Neuronal stem cell (in vitro differentiated cells): Measurements from ENCODE around the gene TRIP10.

Experiments
- DNase-seq: peaks from one replicate; pipeline ENCODE4 v3.0.0-alpha.2; 2013; ENCODE audit warnings: low spot score
- H2AFZ ChIP-seq: one replicate; pipeline ENCODE4 v1.6.1; 2013; ENCODE audit warnings: mild to moderate bottlenecking, low read length, inconsistent platforms
- H2AK5ac ChIP-seq: 2 replicates; pipeline ENCODE4 v1.6.1; 2013; ENCODE audit warnings: low read depth, mild to moderate bottlenecking, inconsistent platforms, low read length, moderate library complexity, mixed read lengths
- H2BK120ac ChIP-seq: 2 replicates; pipeline ENCODE4 v1.6.1; 2013; ENCODE audit warnings: low read depth, mild to moderate bottlenecking, inconsistent platforms, low read length, moderate library complexity, mixed read lengths
- H2BK12ac ChIP-seq: one replicate; pipeline ENCODE4 v1.6.1; 2013; ENCODE audit warnings: low read length, inconsistent platforms
- H2BK15ac ChIP-seq: 2 replicates; pipeline ENCODE4 v1.6.1; 2013; ENCODE audit warnings: mild to moderate bottlenecking, low read length, inconsistent platforms, mixed read lengths
- H2BK5ac ChIP-seq: one replicate; pipeline ENCODE4 v1.6.1; 2013; ENCODE audit warnings: inconsistent platforms, mild to moderate bottlenecking, low read length, moderate library complexity
- H3K14ac ChIP-seq: one replicate; pipeline ENCODE4 v1.6.1; 2013; ENCODE audit warnings: low read length, inconsistent platforms
- H3K18ac ChIP-seq: 2 replicates; pipeline ENCODE4 v1.6.1; 2013; ENCODE audit warnings: low read length, inconsistent platforms
- H3K23ac ChIP-seq: 2 replicates; pipeline ENCODE4 v1.6.1; 2013; ENCODE audit warnings: low read depth, mild to moderate bottlenecking, mixed read lengths, low read length, inconsistent platforms; ENCODE audit not compliant: poor library complexity
- H3K27ac ChIP-seq: replicated peaks from 3 replicates; pipeline ENCODE4 v1.5.1; 2013; ENCODE audit warnings: low read length, inconsistent platforms
- H3K27me3 ChIP-seq, 3 experiments: 2 replicates each; pipeline ENCODE4 v1.6.1; 2013; ENCODE audit warnings: low read length in 3 of 3, mild to moderate bottlenecking in 2 of 3, inconsistent platforms in 1 of 3, low read depth in 1 of 3, mixed read lengths in 1 of 3, moderate library complexity in 1 of 3; ENCODE audit not compliant: control insufficient read depth in 3 of 3, insufficient read depth in 3 of 3
- H3K36me3 ChIP-seq, 2 donors: replicated peaks in 1 of 2; 2 replicates each; pipeline ENCODE4 v1.6.1; 2013; ENCODE audit warnings: low read length in 2 of 2; ENCODE audit not compliant: control insufficient read depth in 2 of 2, insufficient read depth in 2 of 2
- H3K4ac ChIP-seq: 2 replicates; pipeline ENCODE4 v1.6.1; 2013; ENCODE audit warnings: inconsistent platforms, mild to moderate bottlenecking, low read length, moderate library complexity
- H3K4me1 ChIP-seq, 2 donors: 1 replicate in 1 of 2; 2 replicates in 1 of 2; pipeline ENCODE4 v1.6.1; 2013; ENCODE audit warnings: low read length in 2 of 2, low read depth in 1 of 2; ENCODE audit not compliant: control insufficient read depth in 2 of 2, insufficient read depth in 1 of 2
- H3K4me2 ChIP-seq: one replicate; pipeline ENCODE4 v1.6.1; 2013; ENCODE audit warnings: mild to moderate bottlenecking, low read length, inconsistent platforms; ENCODE audit not compliant: insufficient read depth, poor library complexity, severe bottlenecking
- H3K4me3 ChIP-seq, 2 donors: 2 replicates each; pipeline ENCODE4 v1.5.1; 2013; ENCODE audit warnings: low read length in 2 of 2, mild to moderate bottlenecking in 2 of 2, inconsistent platforms in 1 of 2, moderate library complexity in 1 of 2
- H3K79me1 ChIP-seq: one replicate; pipeline ENCODE4 v1.6.1; 2013; ENCODE audit warnings: low read depth, mild to moderate bottlenecking, inconsistent platforms, low read length, moderate library complexity
- H3K9ac ChIP-seq: one replicate; pipeline ENCODE4 v1.6.1; 2013; ENCODE audit warnings: mild to moderate bottlenecking, low read depth, low read length, inconsistent platforms; ENCODE audit not compliant: poor library complexity
- H3K9me3 ChIP-seq, 2 donors: replicated peaks in 1 of 2; 2 replicates each; pipeline versions ENCODE3 to v1.6.1; 2013; ENCODE audit warnings: low read length in 2 of 2, mild to moderate bottlenecking in 2 of 2, inconsistent platforms in 1 of 2, low read depth in 1 of 2, mixed read lengths in 1 of 2, moderate library complexity in 1 of 2; ENCODE audit not compliant: control insufficient read depth in 2 of 2, insufficient read depth in 1 of 2
- H4K8ac ChIP-seq: one replicate; pipeline ENCODE4 v1.6.1; 2013; ENCODE audit warnings: low read depth, mild to moderate bottlenecking, inconsistent platforms, low read length, moderate library complexity
- H4K91ac ChIP-seq: one replicate; pipeline ENCODE4 v1.6.1; 2013; ENCODE audit warnings: low read length, low read depth, mild to moderate bottlenecking, inconsistent platforms; ENCODE audit not compliant: poor library complexity
- WGBS, 2 donors: extraction: QIAGEN DNeasy Blood & Tissue Kit; methylation state at CpG; one replicate each; pipeline ENCODE4 v1.1.7; 2013; ENCODE audit warnings: missing lambda C conversion rate in 2 of 2, mixed read lengths in 1 of 2; ENCODE audit not compliant: insufficient read length in 2 of 2, insufficient replicate concordance in 1 of 2; ENCODE audit errors: extremely low coverage in 2 of 2; 5-methylcytosine and 5-hydroxymethylcytosine counted together

TRIP10 gene

DNA sequence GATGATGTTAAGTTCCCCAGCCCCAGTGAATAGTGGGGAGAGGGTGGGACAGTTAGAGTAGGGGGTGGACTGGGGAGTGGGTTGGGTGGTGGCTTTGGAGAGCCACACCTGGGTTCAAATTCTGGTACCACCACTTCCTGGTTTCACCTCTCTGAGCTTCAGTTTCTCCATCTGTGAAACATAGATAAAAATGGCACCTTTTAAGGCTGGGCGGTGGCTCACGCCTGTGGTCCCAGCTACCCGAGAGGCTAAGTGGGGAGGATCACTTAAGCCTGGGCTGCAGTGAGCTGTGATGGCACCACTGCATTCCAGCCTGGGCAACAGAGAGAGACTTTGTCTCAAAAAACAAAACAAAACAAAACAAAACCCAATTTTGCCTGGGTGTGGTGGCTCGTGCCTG, 38.9 kb downstream of the TRIP10 start:
- DNase-seq = no peak
- WGBS, 2 donors = no CpG with 5 or more reads among the region's 4 CpGs
- no peak overlapping the region for H2AFZ ChIP-seq

GRCh38 chr19:6779206-6779605, 39.7 kb downstream of the TRIP10 start:
- Histone ChIP-seq H3K27me3 (no peaks in the 10 kb centered on the region), H3K36me3 (no peaks in the 10 kb centered on the region), H3K9me3 (no peaks in the 10 kb centered on the region), H3K14ac (no peak overlapping the region), H4K8ac (no peak overlapping the region), H3K4me2 (no peak overlapping the region), H2AK5ac (no peak overlapping the region), H2BK120ac (no peak overlapping the region), H3K23ac (no peak overlapping the region), H2BK5ac (no peak overlapping the region), H2AFZ (no peak overlapping the region), H2BK15ac (no peak overlapping the region), H3K27ac (no peak overlapping the region), H2BK12ac (no peak overlapping the region), H4K91ac (no peak overlapping the region), H3K9ac (no peak overlapping the region), H3K79me1 (no peaks in the 10 kb centered on the region), H3K4ac (no peak overlapping the region), H3K4me1 (no peaks in the 10 kb centered on the region), H3K18ac (no peak overlapping the region), H3K4me3 (no peak overlapping the region)
- WGBS, 2 donors = no CpG with 5 or more reads among the region's 4 CpGs
- DNase-seq = no peak

More for the DNA sequence above, 38.9 kb downstream of the TRIP10 start:
- no peaks in the 10 kb centered on the region for H3K36me3 ChIP-seq
- H3K4me1 ChIP-seq = no peaks in the 10 kb centered on the region
- no peaks in the 10 kb centered on the region for H3K79me1 ChIP-seq
- H3K9me3 ChIP-seq = no peaks in the 10 kb centered on the region
- no peak overlapping the region for H2BK12ac ChIP-seq
- no peak overlapping the region for H3K18ac ChIP-seq
- no peak overlapping the region for H2BK15ac ChIP-seq
- peak overlapping the region in 1 of 2 donors; percentile 41 for H3K4me3 ChIP-seq
- no peak overlapping the region for H2BK120ac ChIP-seq
- no peak overlapping the region for H3K14ac ChIP-seq
- no peak overlapping the region for H3K4ac ChIP-seq
- no peak overlapping the region for H2AK5ac ChIP-seq
- no peak overlapping the region for H3K27ac ChIP-seq
- no peaks in the 10 kb centered on the region for H3K27me3 ChIP-seq
- H3K9ac ChIP-seq = no peak overlapping the region
- no peak overlapping the region for H4K8ac ChIP-seq
- no peak overlapping the region for H2BK5ac ChIP-seq
- H3K4me2 ChIP-seq = no peak overlapping the region
- no peak overlapping the region for H4K91ac ChIP-seq
- H3K23ac ChIP-seq = no peak overlapping the region

GRCh38 chr19:6787393-6787792, 47.9 kb downstream of the TRIP10 start:
- Histone ChIP-seq H4K91ac (no peak overlapping the region), H2AK5ac (no peak overlapping the region), H3K4me3 (no peak overlapping the region), H2AFZ (no peak overlapping the region), H2BK5ac (no peak overlapping the region), H3K27ac (no peak overlapping the region), H3K27me3 (no peaks in the 10 kb centered on the region), H3K9ac (no peak overlapping the region), H2BK15ac (no peak overlapping the region), H4K8ac (no peak overlapping the region), H3K36me3 (no peaks in the 10 kb centered on the region), H2BK12ac (no peak overlapping the region), H3K18ac (no peak overlapping the region), H3K4me1 (no peaks in the 10 kb centered on the region), H3K79me1 (no peaks in the 10 kb centered on the region), H3K23ac (no peak overlapping the region), H3K4ac (no peak overlapping the region), H2BK120ac (no peak overlapping the region), H3K4me2 (no peak overlapping the region), H3K14ac (no peak overlapping the region), H3K9me3 (peaks cover 4 to 8% of the 10 kb centered on the region in 2 donors)
- no CpG with 5 or more reads among the region's 4 CpGs for WGBS, 2 donors
- DNase-seq = no peak

DNA sequence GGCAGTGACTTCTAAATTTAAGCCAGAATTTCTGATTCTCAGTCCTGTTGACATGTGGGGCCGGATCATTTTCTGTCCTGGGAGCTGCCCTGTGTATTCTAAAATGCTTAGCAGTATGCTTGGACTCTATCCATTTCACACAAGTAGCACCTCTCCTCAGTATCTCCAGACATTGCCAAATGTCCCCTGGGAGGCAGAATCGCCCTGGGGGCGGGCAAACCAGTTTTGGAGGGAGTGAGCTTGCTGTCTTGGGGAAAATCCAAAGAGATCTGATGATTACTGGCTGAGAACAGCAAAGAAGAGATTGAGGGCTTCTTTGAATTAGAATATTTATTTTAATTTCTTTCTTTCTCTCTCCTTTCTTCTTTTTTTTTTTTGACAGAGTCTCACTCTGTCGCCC, 49.4 kb downstream of the TRIP10 start:
- Histone ChIP-seq H3K23ac (no peak overlapping the region), H4K91ac (no peak overlapping the region), H3K4me2 (no peak overlapping the region), H3K9me3 (peaks cover 6 to 8% of the 10 kb centered on the region in 2 donors), H4K8ac (no peak overlapping the region), H2AFZ (no peak overlapping the region), H3K79me1 (peaks cover 1% of the 10 kb centered on the region), H3K14ac (no peak overlapping the region), H2AK5ac (no peak overlapping the region), H2BK12ac (no peak overlapping the region), H3K9ac (no peak overlapping the region), H3K18ac (no peak overlapping the region), H3K27ac (no peak overlapping the region), H2BK5ac (no peak overlapping the region), H3K4ac (no peak overlapping the region), H3K27me3 (no peaks in the 10 kb centered on the region), H2BK120ac (no peak overlapping the region), H3K36me3 (no peaks in the 10 kb centered on the region), H3K4me3 (no peak overlapping the region), H2BK15ac (no peak overlapping the region), H3K4me1 (no peaks in the 10 kb centered on the region)
- no peak for DNase-seq
- WGBS, 2 donors = no CpG with 5 or more reads among the region's 4 CpGs
